OCI-LY3 (cell line): ENCODE data around the gene CST7.

Source experiments
- H2AFZ ChIP-seq: fragments of 200-600, 300-600 bp; shearing (Covaris generic); 2 replicates; pipeline ENCODE4 v1.6.0; 2014; ENCODE audit warnings: antibody characterized with exemption, low read depth, low read length
- H3K27ac ChIP-seq: fragments of 200-600, 300-600 bp; sonication (generic); 2 replicates; pipeline ENCODE4 v1.5.1; 2014; ENCODE audit warnings: mild to moderate bottlenecking, low read length, moderate library complexity, mixed read lengths
- H3K27me3 ChIP-seq: fragments of 200-600, 300-600 bp; sonication (generic); 2 replicates; pipeline ENCODE4 v1.6.1; 2014; ENCODE audit warnings: low read depth, low read length, mixed read lengths
- H3K36me3 ChIP-seq: fragments of 200-600, 300-600 bp; sonication (generic); replicated peaks from 2 replicates; pipeline ENCODE3; 2014; ENCODE audit warnings: low read depth, low read length, mixed read lengths
- H3K4me1 ChIP-seq: fragments of 300-600, 200-600 bp; sonication (generic); 2 replicates; pipeline ENCODE4 v1.6.1; 2014; ENCODE audit warnings: low read length, mixed read lengths
- H3K4me2 ChIP-seq: fragments of 200-600, 300-600 bp; sonication (generic); 2 replicates; pipeline ENCODE4 v1.6.1; 2014; ENCODE audit warnings: low read length, mixed read lengths
- H3K4me3 ChIP-seq: fragments of 300-600, 200-600 bp; sonication (generic); 2 replicates; pipeline ENCODE4 v1.5.1; 2014; ENCODE audit warnings: antibody characterized with exemption, mild to moderate bottlenecking, low read length, moderate library complexity
- H3K79me2 ChIP-seq: fragments of 300-600, 200-600 bp; shearing (Covaris generic); 2 replicates; pipeline ENCODE4 v1.6.1; 2014; ENCODE audit warnings: mild to moderate bottlenecking, low read length, mixed read lengths
- H3K9ac ChIP-seq: fragments of 300-600, 200-600 bp; shearing (Covaris generic); 2 replicates; pipeline ENCODE4 v1.6.0; 2014; ENCODE audit warnings: mild to moderate bottlenecking, low read length, moderate library complexity
- H3K9me3 ChIP-seq: fragments of 200-600, 300-600 bp; shearing (Covaris generic); 2 replicates; pipeline ENCODE4 v1.6.1; 2014; ENCODE audit warnings: low read length, mixed read lengths; ENCODE audit not compliant: insufficient read depth
- H4K20me1 ChIP-seq: fragments of 200-600, 300-600 bp; sonication (generic); 2 replicates; pipeline ENCODE4 v1.6.1; 2016; ENCODE audit warnings: low read length, mixed read lengths; ENCODE audit not compliant: insufficient read depth
- EZH2phosphoT487 ChIP-seq: fragments of 200-600 bp; shearing (Covaris generic); IDR thresholded peaks from 2 replicates; pipeline ENCODE4 v1.6.1; 2018; ENCODE audit warnings: antibody characterized with exemption, mixed run types, low read depth
- TF ChIP-seq, protein P1 (sequence below): fragments of 200-600, 300-600 bp; sonication (generic); IDR thresholded peaks from 2 replicates; pipeline ENCODE4 v1.5.1; 2014; ENCODE audit warnings: antibody characterized with exemption, low read length, low read depth

CST7 gene

DNA sequence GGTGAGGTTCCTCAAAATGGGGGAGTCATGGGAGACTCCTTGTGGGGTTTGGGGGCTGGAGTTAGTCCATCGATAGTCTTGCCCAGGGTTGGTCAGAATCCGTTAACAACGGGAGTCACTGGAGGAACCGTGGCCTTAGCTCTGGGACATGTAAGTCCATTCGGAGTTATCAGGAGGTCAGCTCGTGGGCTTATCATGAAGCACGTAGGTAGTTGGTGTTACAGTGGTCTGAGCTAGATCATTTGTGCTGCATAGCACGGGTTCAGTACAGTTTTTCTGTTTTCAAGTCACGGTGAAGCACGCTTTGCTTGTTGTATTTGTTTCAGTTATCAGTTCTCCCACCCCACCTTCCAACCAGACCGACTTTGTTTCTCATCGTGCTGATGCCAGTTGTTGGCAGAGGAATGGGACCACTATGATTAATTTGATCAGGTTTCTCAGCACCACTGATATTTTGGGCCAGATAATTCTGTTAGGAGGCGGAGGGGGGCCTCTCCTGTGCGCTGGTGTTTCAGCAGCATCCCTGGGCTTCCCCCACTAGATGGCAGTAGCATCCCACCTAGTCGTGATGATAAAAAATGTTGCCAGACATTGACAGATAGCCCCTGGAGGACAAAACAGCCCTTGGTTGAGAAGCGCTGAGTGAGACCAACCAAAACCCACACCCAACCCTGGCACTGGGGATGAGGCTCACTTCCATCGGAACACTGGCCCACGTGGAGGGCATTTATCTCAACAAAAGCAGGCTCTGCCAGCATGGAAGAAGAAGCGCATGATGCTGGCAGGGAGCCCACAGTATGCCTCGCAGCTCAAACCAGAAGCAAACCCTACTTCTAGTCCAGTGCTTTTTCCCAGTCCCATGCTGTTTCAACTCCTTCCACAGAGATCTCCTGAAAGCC is 45.6 kb downstream of the CST7 start:
- Histone ChIP-seq H3K4me1 (peaks cover 48% of the 10 kb centered on the region), H4K20me1 (no peaks in the 10 kb centered on the region), H3K4me2 (peak overlapping the region; percentile 47), H3K36me3 (no peaks in the 10 kb centered on the region), H3K27me3 (peaks cover 17% of the 10 kb centered on the region), H3K79me2 (peaks cover 28% of the 10 kb centered on the region), H2AFZ (peak overlapping the region; percentile 33; the same call in 1 of the 2 replicates), H3K9me3 (no peaks in the 10 kb centered on the region), H3K27ac (no peak overlapping the region), H3K9ac (no peak overlapping the region), H3K4me3 (no peak overlapping the region)
- TF ChIP-seq, protein P1, sequence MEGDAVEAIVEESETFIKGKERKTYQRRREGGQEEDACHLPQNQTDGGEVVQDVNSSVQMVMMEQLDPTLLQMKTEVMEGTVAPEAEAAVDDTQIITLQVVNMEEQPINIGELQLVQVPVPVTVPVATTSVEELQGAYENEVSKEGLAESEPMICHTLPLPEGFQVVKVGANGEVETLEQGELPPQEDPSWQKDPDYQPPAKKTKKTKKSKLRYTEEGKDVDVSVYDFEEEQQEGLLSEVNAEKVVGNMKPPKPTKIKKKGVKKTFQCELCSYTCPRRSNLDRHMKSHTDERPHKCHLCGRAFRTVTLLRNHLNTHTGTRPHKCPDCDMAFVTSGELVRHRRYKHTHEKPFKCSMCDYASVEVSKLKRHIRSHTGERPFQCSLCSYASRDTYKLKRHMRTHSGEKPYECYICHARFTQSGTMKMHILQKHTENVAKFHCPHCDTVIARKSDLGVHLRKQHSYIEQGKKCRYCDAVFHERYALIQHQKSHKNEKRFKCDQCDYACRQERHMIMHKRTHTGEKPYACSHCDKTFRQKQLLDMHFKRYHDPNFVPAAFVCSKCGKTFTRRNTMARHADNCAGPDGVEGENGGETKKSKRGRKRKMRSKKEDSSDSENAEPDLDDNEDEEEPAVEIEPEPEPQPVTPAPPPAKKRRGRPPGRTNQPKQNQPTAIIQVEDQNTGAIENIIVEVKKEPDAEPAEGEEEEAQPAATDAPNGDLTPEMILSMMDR: peak; percentile 95
- no peak for TF ChIP-seq EZH2phosphoT487

DNA sequence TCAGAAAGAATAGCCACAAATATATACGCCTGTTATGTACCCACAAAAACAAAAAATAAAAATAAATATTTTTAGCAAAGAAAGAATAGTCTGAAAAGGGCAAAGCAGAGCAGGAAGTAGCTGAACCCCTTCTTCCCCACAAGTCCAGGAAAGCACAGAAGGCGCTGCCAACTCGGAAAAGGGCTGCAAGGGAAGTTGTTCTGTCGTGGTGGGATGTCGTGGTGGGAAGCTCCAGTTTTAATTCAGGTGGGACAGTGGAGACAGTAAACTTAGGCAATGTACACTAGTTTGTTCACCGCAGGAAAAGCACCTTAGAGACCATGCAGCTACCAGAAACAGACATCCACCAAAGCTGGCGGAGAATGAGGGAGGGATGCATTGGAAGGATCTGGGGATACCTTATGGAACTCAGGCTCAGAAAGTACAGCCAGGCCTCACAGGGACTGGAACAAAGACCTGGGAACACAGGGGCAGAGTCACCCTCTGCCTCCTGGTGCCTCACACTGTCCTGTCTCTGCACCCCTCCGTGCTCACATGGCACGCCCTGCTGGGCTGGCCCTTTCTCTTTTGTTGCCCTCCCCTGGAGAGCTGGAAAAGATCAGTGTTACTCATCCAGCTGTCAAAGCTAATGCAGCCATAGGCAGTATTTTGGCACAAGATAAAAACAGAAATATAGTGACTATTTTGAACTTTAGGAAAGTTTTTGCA is 46.8 kb downstream of the CST7 start:
- Histone ChIP-seq H2AFZ (no peak overlapping the region), H4K20me1 (no peaks in the 10 kb centered on the region), H3K27me3 (peaks cover 17% of the 10 kb centered on the region), H3K79me2 (peaks cover 16% of the 10 kb centered on the region), H3K4me2 (no peak overlapping the region), H3K9me3 (no peaks in the 10 kb centered on the region), H3K4me1 (peaks cover 41% of the 10 kb centered on the region), H3K27ac (no peak overlapping the region), H3K4me3 (no peak overlapping the region), H3K9ac (no peak overlapping the region), H3K36me3 (no peaks in the 10 kb centered on the region)
- TF ChIP-seq EZH2phosphoT487: no peak
- TF ChIP-seq, protein P1: no peak

DNA sequence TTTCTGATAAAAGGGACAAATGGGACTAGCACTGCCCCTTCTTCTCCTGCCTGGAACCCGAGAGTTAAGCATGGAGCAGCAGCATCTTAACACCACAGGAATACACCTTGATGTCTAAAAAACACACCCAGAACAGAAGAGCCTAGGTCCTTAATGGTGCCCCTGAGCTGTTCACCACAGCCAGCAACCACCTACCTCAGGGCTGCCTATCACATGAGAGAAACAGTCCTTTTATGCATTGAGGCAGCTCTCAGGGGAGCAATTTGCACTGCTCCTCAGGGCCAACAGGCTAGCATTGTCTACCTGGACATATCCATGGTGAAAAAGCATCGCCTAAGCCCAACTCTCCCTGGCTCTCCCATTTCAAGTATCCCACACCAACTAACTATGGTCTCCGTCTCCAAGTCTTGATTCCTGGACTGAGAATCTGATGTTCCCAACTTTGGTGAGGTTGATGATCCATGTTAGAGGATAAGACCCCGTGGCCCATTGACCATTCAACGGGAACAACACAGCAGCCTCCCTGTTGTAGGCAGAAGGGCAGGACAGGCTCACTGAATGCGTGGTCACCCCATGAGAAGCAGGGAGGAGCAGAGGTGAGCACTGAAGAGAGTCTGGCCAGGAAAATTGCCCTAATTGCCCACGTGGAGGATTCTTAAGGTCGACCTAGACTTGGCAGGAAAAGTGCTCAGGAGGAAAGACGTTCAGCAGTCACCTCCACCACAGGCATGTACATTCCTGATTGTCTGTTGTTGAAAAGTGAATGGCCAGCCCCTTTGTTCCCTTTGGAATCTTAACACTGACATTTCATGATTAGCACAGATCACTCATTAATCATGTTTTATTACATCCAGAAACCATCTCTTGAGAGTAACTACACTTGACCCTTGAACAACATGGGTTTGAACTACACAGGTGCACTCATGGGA is 47.6 kb downstream of the CST7 start:
- peaks cover 17% of the 10 kb centered on the region for H3K27me3 ChIP-seq
- H3K4me2 ChIP-seq: no peak overlapping the region
- no peak overlapping the region for H3K9ac ChIP-seq
- H4K20me1 ChIP-seq: no peaks in the 10 kb centered on the region
- TF ChIP-seq, protein P1: no peak
- TF ChIP-seq EZH2phosphoT487: no peak
- no peaks in the 10 kb centered on the region for H3K9me3 ChIP-seq
- no peak overlapping the region for H3K27ac ChIP-seq
- peaks cover 33% of the 10 kb centered on the region for H3K4me1 ChIP-seq
- H3K36me3 ChIP-seq: no peaks in the 10 kb centered on the region
- H2AFZ ChIP-seq: no peak overlapping the region
- H3K4me3 ChIP-seq: no peak overlapping the region
- peaks cover 8% of the 10 kb centered on the region for H3K79me2 ChIP-seq
